ENCODE measurements around the gene PAQR9.
"Not testable (repeated sequence)": the region's sequence is repeated elsewhere in the genome, so short reads cannot be mapped to it uniquely, and the experiment has no call there.

PAQR9 gene

GRCh38 chr3:142963516-142964448 is at the start of gene PAQR9:
Gene PAQR9, minus strand, starts transcription at chr3:142963674. Its CDS starts 338 bp downstream, at chr3:142963336.
- DNase-seq, result no peak

- DNase-seq, result no peak
Measured at GRCh38 chr3:143011705-143012104, 48.2 kb upstream of the PAQR9 start.

GRCh38 chr3:143010024-143010423 is 46.5 kb upstream of the PAQR9 start:
- DNase-seq, result no peak

- DNase-seq, result no peak
Measured at GRCh38 chr3:143004823-143005222, 41.3 kb upstream of the PAQR9 start.

- no peak for DNase-seq
Measured at GRCh38 chr3:143002727-143003126, 39.3 kb upstream of the PAQR9 start.

- DNase-seq, result no peak
Measured at GRCh38 chr3:143002083-143002712, 38.7 kb upstream of the PAQR9 start.

- DNase-seq, result peak; percentile 92
Measured at GRCh38 chr3:143001369-143002082, 38.1 kb upstream of the PAQR9 start, which contains the start of gene U2SURP. Gene U2SURP, plus strand, starts transcription at chr3:143001570. Its CDS starts 59 bp downstream, at chr3:143001629.

- DNase-seq, result peak; percentile 67
Measured at GRCh38 chr3:143001034-143001368, 37.5 kb upstream of the PAQR9 start.

GRCh38 chr3:143000528-143000927 is 37.1 kb upstream of the PAQR9 start:
- DNase-seq, result no peak

- no peak for DNase-seq
Measured at GRCh38 chr3:142999881-143000280, 36.4 kb upstream of the PAQR9 start.

- DNase-seq, result no peak
Measured at GRCh38 chr3:142998439-142998838, 35.0 kb upstream of the PAQR9 start.

GRCh38 chr3:142997330-142997729 is 33.9 kb upstream of the PAQR9 start:
- no peak for DNase-seq

- peak; percentile 59 for DNase-seq
Measured at GRCh38 chr3:142993958-142994442, 30.5 kb upstream of the PAQR9 start.

GRCh38 chr3:142992323-142992722 is 28.8 kb upstream of the PAQR9 start:
- no peak for DNase-seq

- no peak for DNase-seq
Measured at GRCh38 chr3:142990721-142991120, 27.2 kb upstream of the PAQR9 start.

GRCh38 chr3:142988826-142989225 is 25.4 kb upstream of the PAQR9 start:
- DNase-seq, result not testable (repeated sequence)

GRCh38 chr3:142988221-142988620 is 24.7 kb upstream of the PAQR9 start:
- not testable (repeated sequence) for DNase-seq

- DNase-seq, result no peak
Measured at GRCh38 chr3:142987707-142988106, 24.2 kb upstream of the PAQR9 start.

- no peak for DNase-seq
Measured at GRCh38 chr3:142987080-142987700, 23.7 kb upstream of the PAQR9 start.

- DNase-seq, result no peak
Measured at GRCh38 chr3:142984255-142984654, 20.8 kb upstream of the PAQR9 start.

- DNase-seq, result no peak
Measured at GRCh38 chr3:142983318-142983717, 19.8 kb upstream of the PAQR9 start.

- no peak for DNase-seq
Measured at GRCh38 chr3:142982038-142982773, 18.7 kb upstream of the PAQR9 start.
